Suprapubic skin (tissue), 4 donors: ENCODE data around the gene EXOC1. TPM values are rescaled to one million over a fixed set of nuclear protein-coding genes. Genes with fewer than 3 reads are reported as not detected.

Experiments used
- DNase-seq, 2 donors: peaks; one replicate each; pipeline ENCODE4 v3.0.0-alpha.2; 2019; ENCODE audit warnings: low spot score in 2 of 2
- H3K27ac ChIP-seq: fragments of 200-600 bp; sonication (generic); one replicate; pipeline ENCODE4 v1.5.1; 2019
- H3K27me3 ChIP-seq: fragments of 200-600 bp; sonication (generic); one replicate; pipeline ENCODE4 v1.5.1; 2019
- H3K36me3 ChIP-seq: fragments of 200-600 bp; sonication (generic); one replicate; pipeline ENCODE4 v1.5.1; 2019
- H3K4me1 ChIP-seq: fragments of 200-600 bp; sonication (generic); one replicate; pipeline ENCODE4 v1.5.1; 2019
- H3K4me3 ChIP-seq: fragments of 200-600 bp; sonication (generic); one replicate; pipeline ENCODE4 v1.5.1; 2019; ENCODE audit warnings: mild to moderate bottlenecking
- H3K9me3 ChIP-seq: fragments of 200-600 bp; sonication (generic); one replicate; pipeline ENCODE4 v1.5.1; 2019
- EP300 ChIP-seq: sonication (generic); formaldehyde crosslinking; IDR thresholded peaks from one replicate; pipeline ENCODE4 v1.6.1; 2017; ENCODE audit warnings: antibody characterized with exemption
- POLR2A ChIP-seq, 2 donors: fragments of 450-650 bp; IDR thresholded peaks; one replicate each; pipeline ENCODE4 v1.6.1; 2017; ENCODE audit warnings: antibody characterized with exemption in 2 of 2, mild to moderate bottlenecking in 2 of 2, moderate library complexity in 2 of 2
- POLR2AphosphoS5 ChIP-seq, 3 donors: sonication (generic); formaldehyde crosslinking; IDR thresholded peaks; one replicate each; pipeline ENCODE4 v1.6.1; 2017; ENCODE audit warnings: antibody characterized with exemption in 3 of 3
- WGBS: methylation state at CpG from one replicate; pipeline ENCODE4 v1.1.5; 2018; 5-methylcytosine and 5-hydroxymethylcytosine counted together
- total RNA-seq, 4 donors: library from RNA; depleted of rRNA; stranded (reverse); fragments of >200 nt; gene quantifications; one replicate each; pipeline ENCODE4 v1.1.0, GENCODE V29; 2016
- TF ChIP-seq, protein P1 (sequence below), 2 donors: fragments of 200-600 bp in 1 of 2; fragments of 450-650 bp in 1 of 2; sonication (generic) in 1 of 2; IDR thresholded peaks; one replicate each; pipeline ENCODE4 v1.5.1; 2016 to 2019; ENCODE audit warnings: antibody characterized with exemption in 2 of 2, mild to moderate bottlenecking in 1 of 2, moderate library complexity in 1 of 2

The EXOC1 gene
- total RNA-seq, 4 donors from 2014 or later: 27.1 to 60.1 (median 32.9) TPM

DNA sequence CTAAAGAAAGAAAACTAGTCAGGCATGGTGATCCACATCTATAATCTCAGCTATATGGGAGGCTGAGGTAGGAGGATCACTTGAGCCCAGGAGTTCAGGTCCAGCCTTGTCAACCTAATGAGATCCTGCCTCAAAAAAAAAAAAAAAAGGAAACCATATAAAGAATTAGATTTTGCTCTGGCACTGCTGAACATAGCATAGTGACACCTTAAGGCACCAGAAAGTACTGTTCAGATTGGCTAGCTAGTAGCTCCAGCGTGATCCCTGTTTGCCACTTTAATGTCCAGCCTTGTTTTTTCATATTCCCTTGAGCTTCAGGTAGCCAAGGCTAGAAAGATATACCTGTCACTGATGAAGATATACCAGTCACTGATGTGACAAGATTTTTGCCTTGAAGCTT is 34.1 kb downstream of the EXOC1 start:
- Histone ChIP-seq H3K4me1 (no peaks in the 10 kb centered on the region), H3K9me3 (no peaks in the 10 kb centered on the region), H3K4me3 (no peak overlapping the region), H3K36me3 (peaks cover 26% of the 10 kb centered on the region), H3K27me3 (no peaks in the 10 kb centered on the region), H3K27ac (no peak overlapping the region)
- TF ChIP-seq, protein P1, sequence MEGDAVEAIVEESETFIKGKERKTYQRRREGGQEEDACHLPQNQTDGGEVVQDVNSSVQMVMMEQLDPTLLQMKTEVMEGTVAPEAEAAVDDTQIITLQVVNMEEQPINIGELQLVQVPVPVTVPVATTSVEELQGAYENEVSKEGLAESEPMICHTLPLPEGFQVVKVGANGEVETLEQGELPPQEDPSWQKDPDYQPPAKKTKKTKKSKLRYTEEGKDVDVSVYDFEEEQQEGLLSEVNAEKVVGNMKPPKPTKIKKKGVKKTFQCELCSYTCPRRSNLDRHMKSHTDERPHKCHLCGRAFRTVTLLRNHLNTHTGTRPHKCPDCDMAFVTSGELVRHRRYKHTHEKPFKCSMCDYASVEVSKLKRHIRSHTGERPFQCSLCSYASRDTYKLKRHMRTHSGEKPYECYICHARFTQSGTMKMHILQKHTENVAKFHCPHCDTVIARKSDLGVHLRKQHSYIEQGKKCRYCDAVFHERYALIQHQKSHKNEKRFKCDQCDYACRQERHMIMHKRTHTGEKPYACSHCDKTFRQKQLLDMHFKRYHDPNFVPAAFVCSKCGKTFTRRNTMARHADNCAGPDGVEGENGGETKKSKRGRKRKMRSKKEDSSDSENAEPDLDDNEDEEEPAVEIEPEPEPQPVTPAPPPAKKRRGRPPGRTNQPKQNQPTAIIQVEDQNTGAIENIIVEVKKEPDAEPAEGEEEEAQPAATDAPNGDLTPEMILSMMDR (IDR thresholded peaks at IDR 0.05): no peak
- TF ChIP-seq POLR2AphosphoS5 (IDR thresholded peaks at IDR 0.05): no peak
- no peak for DNase-seq
- 86% methylated on average over 1 of the region's 1 CpG for WGBS

DNA sequence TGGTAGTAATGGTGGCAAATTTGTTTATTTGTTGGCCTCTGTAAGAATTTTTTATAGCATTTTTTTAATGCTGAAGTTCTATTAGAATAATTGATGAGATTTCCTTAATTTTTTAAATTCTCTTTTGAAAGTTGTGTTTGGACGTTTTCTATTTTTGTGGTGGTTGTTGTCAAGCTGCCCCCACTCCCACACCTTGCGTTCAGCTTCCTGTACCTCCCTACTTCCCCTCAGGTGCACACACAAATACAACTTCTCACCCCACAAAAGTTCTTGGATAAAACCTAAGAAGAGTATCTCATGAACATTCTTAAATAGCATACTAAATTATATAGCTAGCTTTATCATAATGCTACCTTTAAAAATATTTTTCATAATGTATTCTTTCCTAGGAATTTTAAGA is 38.7 kb downstream of the EXOC1 start:
- no peak for DNase-seq
- Histone ChIP-seq H3K4me3 (no peak overlapping the region), H3K36me3 (peaks cover 65% of the 10 kb centered on the region), H3K27me3 (no peaks in the 10 kb centered on the region), H3K4me1 (no peaks in the 10 kb centered on the region), H3K27ac (no peak overlapping the region), H3K9me3 (no peaks in the 10 kb centered on the region)
- WGBS: 86% methylated on average over 2 of the region's 2 CpGs
- TF ChIP-seq, protein P1 (IDR thresholded peaks at IDR 0.05): no peak
- TF ChIP-seq POLR2A (IDR thresholded peaks at IDR 0.05) (no peak), EP300 (no peak), POLR2AphosphoS5 (IDR thresholded peaks at IDR 0.05) (no peak)

DNA sequence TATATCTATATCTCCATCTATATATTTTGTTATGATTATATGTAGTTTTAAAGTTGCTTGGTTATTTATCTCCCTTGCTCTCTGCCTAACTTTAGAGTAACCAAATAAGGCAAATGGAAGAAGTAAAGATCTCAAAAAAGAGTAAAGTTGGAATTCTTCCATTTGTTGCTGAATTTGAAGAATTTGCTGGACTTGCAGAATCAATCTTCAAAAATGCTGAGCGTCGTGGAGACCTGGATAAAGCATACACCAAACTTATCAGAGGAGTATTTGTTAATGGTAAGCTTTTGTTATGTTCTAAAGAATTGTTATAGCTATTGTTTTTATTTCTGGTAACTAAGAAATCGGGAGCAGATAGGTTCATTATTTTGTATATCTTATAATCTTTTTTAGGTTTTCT is 43.2 kb downstream of the EXOC1 start:
- no peaks in the 10 kb centered on the region for H3K4me1 ChIP-seq
- H3K4me3 ChIP-seq: no peak overlapping the region
- H3K36me3 ChIP-seq: peaks cover 74% of the 10 kb centered on the region
- H3K9me3 ChIP-seq: no peaks in the 10 kb centered on the region
- no peak for TF ChIP-seq POLR2A (IDR thresholded peaks at IDR 0.05)
- TF ChIP-seq POLR2AphosphoS5 (IDR thresholded peaks at IDR 0.05): no peak
- TF ChIP-seq, protein P1 (IDR thresholded peaks at IDR 0.05): no peak
- TF ChIP-seq EP300: no peak
- no peak for DNase-seq
- H3K27me3 ChIP-seq: no peaks in the 10 kb centered on the region
- no peak overlapping the region for H3K27ac ChIP-seq
- 92% methylated on average over 3 of the region's 3 CpGs for WGBS

DNA sequence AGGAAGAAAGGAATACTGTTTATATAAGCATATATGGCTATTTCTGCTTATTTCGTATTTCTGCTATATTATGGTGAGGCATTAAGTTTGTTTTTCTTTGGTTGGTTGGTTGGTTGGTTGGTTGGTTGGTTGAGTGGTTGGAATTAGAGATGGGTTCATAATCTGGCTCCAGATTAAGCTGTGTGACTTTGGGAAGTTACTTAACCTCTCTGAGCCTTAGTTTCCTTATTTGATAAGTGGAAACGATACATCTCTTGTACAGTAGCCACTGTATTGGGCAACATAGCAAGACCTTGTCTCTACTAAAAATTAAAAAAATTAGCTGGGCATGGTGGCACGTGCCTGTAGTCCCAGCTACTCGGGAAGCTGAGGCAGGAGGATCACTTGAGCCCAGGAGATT is 49.2 kb downstream of the EXOC1 start:
- 90% methylated on average over 4 of the region's 4 CpGs for WGBS

DNA sequence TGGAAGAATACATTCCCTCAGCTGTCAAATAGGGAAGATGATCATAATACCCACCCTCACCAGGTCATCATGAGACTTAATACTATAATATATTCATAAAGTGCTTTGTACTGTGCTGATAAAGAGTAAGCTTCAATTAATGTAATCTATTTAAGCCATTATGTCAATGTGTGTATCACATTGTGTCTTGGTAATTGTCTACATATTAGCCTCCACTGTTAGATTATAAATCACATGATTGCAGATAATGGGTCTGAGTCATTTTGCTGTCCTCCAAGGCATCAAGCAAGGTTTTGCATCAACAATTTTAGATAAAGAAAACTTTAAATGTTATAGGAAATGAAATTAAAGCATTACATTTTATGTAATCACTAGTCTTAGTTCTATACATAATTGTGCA is 50.1 kb downstream of the EXOC1 start:
- Histone ChIP-seq H3K27ac (no peak overlapping the region), H3K27me3 (no peaks in the 10 kb centered on the region), H3K36me3 (peaks cover 39% of the 10 kb centered on the region), H3K4me1 (peaks cover 3% of the 10 kb centered on the region), H3K9me3 (no peaks in the 10 kb centered on the region), H3K4me3 (no peak overlapping the region)
- DNase-seq: no peak
- TF ChIP-seq POLR2AphosphoS5 (IDR thresholded peaks at IDR 0.05) (no peak), POLR2A (IDR thresholded peaks at IDR 0.05) (no peak), EP300 (no peak)
- TF ChIP-seq, protein P1 (IDR thresholded peaks at IDR 0.05): no peak

More for the DNA sequence above, 49.2 kb downstream of the EXOC1 start:
- H3K27me3 ChIP-seq: no peaks in the 10 kb centered on the region
- no peak overlapping the region for H3K4me3 ChIP-seq
- no peak for DNase-seq
- peaks cover 3% of the 10 kb centered on the region for H3K4me1 ChIP-seq
- TF ChIP-seq, protein P1 (IDR thresholded peaks at IDR 0.05): no peak
- TF ChIP-seq POLR2AphosphoS5 (IDR thresholded peaks at IDR 0.05) (no peak), POLR2A (IDR thresholded peaks at IDR 0.05) (no peak)
- H3K36me3 ChIP-seq: peaks cover 45% of the 10 kb centered on the region
- no peaks in the 10 kb centered on the region for H3K9me3 ChIP-seq
- no peak overlapping the region for H3K27ac ChIP-seq
